HepG2 (cell line): ENCODE results near the gene SHF. TPM values are rescaled to one million over a fixed set of nuclear protein-coding genes. Genes with fewer than 3 reads are reported as not detected.

Experiments
- ARHGAP35 ChIP-seq: sonication (generic); formaldehyde crosslinking; IDR thresholded peaks from 2 replicates; pipeline ENCODE4 v1.9.0; 2022; ENCODE audit warnings: mild to moderate bottlenecking, inconsistent platforms, moderate library complexity, missing genetic modification reagents, borderline replicate concordance
- ATF7 ChIP-seq, 2 experiments: fragments of 450-650 bp in 1 of 2; sonication (generic) in 1 of 2; formaldehyde crosslinking in 1 of 2; IDR thresholded peaks; 2 replicates each; pipeline versions ENCODE4 v1.4.0 to v1.6.1; 2016 to 2020; ENCODE audit warnings: antibody characterized with exemption in 1 of 2, mild to moderate bottlenecking in 1 of 2, missing genetic modification reagents in 1 of 2
- KMT2B ChIP-seq: IDR thresholded peaks from 2 replicates; pipeline ENCODE4 v1.6.1; 2016; ENCODE audit warnings: missing genetic modification reagents, missing compliant biosample characterization
- ZNF12 ChIP-seq: sonication (generic); formaldehyde crosslinking; IDR thresholded peaks from 2 replicates; pipeline ENCODE4 v1.5.0; 2020; ENCODE audit warnings: missing genetic modification reagents
- ZNF335 ChIP-seq: sonication (generic); formaldehyde crosslinking; IDR thresholded peaks from 2 replicates; pipeline ENCODE4 v1.4.0; 2020; ENCODE audit warnings: missing genetic modification reagents
- ZNF501 ChIP-seq: sonication (generic); formaldehyde crosslinking; IDR thresholded peaks from 2 replicates; pipeline ENCODE4 v1.5.1; 2020; ENCODE audit warnings: mild to moderate bottlenecking, moderate library complexity, missing genetic modification reagents
- polyA plus RNA-seq, 8 experiments: library from polyadenylated mRNA; depleted of rRNA in 3 of 8; stranded (reverse) in 7 of 8; unstranded in 1 of 8; fragments of >200 nt; fragmentation: Illumina TruSeq in 4 of 8; extraction: Trizol in 4 of 8; gene quantifications; 2 replicates each; pipeline versions ENCODE4 v1.2.1 to v1.2.3, GENCODE V29; 2011 to 2016; ENCODE audit warnings: low read depth in 4 of 8, missing spikeins in 1 of 8, mixed read lengths in 1 of 8; ENCODE audit not compliant: insufficient read depth in 1 of 8
- total RNA-seq, 5 experiments: library from RNA; depleted of rRNA; stranded (reverse); fragments of >200 nt; fragmentation: Illumina TruSeq; extraction: Trizol; gene quantifications; 2 replicates each; pipeline ENCODE4 v1.2.3, GENCODE V29; 2016; ENCODE audit warnings: low read depth in 1 of 5
- TF ChIP-seq, protein P1 (sequence below): sonication (generic); formaldehyde crosslinking; IDR thresholded peaks from 2 replicates; pipeline ENCODE4 v1.4.0; 2020; ENCODE audit warnings: missing genetic modification reagents, mild to moderate bottlenecking, borderline replicate concordance
- TF ChIP-seq, protein P2 (sequence below): IDR thresholded peaks from 2 replicates; pipeline ENCODE4 v1.6.1; 2016; ENCODE audit warnings: mild to moderate bottlenecking
- TF ChIP-seq, protein P3 (sequence below): sonication (generic); formaldehyde crosslinking; IDR thresholded peaks from 2 replicates; pipeline ENCODE4 v1.4.0; 2020; ENCODE audit warnings: missing genetic modification reagents
- TF ChIP-seq, protein P4 (sequence below): sonication (generic); formaldehyde crosslinking; IDR thresholded peaks from 2 replicates; pipeline ENCODE4 v1.4.0; 2020; ENCODE audit warnings: missing genetic modification reagents
- TF ChIP-seq, protein P5 (sequence below): IDR thresholded peaks from 2 replicates; pipeline ENCODE4 v1.6.1; 2016; ENCODE audit warnings: missing compliant biosample characterization, missing genetic modification reagents, borderline replicate concordance
- TF ChIP-seq, protein P6 (sequence below): sonication (generic); formaldehyde crosslinking; IDR thresholded peaks from 2 replicates; pipeline ENCODE4 v1.4.0; 2020; ENCODE audit warnings: missing genetic modification reagents, borderline replicate concordance

SHF gene
- total and polyA plus RNA-seq, 2 of the 13 experiments (the other 11 are each of a cell fraction or from before 2014, with no cell fraction given) = 20.9 to 25.5 TPM

DNA sequence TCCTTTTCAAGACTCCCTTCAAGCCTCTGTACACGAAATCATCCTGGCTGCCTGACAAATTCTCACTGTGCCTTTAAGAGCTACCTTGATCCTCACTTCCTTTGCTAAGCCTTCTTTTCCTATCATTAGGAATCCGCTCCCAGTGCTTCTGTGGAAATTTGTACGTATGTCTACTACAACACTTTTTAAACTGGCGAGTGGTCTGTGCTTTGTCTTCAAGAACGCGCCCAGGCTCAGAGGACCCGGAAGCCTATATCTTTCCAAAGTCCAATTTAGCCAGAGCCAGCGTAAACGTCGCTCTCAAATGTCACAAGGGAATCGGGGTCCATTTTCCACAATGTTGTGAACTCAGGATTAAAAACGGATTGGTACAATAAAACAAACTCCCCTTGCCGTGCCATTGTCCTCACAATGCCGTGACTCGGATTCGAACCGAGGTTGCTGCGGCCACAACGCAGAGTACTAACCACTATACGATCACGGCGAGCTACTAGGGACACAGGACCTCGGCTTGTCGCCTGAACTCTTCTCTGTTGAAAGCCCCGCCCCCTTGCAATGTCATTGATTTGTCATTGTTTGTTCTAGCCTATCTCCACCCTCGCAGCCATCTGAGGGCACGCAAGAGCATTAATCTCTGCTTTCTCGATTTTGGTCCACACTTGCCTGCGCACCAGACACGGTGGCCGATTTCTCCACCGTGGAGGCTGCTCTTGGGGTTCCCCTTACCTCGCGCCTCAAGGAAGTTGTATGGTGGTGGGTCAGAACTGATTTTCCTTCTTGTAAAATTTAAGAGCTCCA is 12.4 kb upstream of the SHF start (continued):
- TF ChIP-seq, protein P1, sequence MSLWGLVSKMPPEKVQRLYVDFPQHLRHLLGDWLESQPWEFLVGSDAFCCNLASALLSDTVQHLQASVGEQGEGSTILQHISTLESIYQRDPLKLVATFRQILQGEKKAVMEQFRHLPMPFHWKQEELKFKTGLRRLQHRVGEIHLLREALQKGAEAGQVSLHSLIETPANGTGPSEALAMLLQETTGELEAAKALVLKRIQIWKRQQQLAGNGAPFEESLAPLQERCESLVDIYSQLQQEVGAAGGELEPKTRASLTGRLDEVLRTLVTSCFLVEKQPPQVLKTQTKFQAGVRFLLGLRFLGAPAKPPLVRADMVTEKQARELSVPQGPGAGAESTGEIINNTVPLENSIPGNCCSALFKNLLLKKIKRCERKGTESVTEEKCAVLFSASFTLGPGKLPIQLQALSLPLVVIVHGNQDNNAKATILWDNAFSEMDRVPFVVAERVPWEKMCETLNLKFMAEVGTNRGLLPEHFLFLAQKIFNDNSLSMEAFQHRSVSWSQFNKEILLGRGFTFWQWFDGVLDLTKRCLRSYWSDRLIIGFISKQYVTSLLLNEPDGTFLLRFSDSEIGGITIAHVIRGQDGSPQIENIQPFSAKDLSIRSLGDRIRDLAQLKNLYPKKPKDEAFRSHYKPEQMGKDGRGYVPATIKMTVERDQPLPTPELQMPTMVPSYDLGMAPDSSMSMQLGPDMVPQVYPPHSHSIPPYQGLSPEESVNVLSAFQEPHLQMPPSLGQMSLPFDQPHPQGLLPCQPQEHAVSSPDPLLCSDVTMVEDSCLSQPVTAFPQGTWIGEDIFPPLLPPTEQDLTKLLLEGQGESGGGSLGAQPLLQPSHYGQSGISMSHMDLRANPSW = peak; percentile 86; the same call in 1 of the 2 replicates
- TF ChIP-seq ZNF501 (CRISPR knock-in tag) (peak; percentile 98; the same call in 1 of the 2 replicates), ARHGAP35 (no peak), ZNF12 (CRISPR knock-in tag) (peak; percentile 80; the same call in 1 of the 2 replicates), ZNF335 (CRISPR knock-in tag) (0 out of 2 replicates have a peak, but pooled peaks have one; percentile 49), KMT2B (peak; percentile 57; the same call in 1 of the 2 replicates), ATF7 (IDR thresholded peaks at IDR 0.05) (no peak), ATF7 (CRISPR knock-in tag; IDR thresholded peaks at IDR 0.05) (0 out of 2 replicates have a peak, but pooled peaks have one; percentile 58)
- TF ChIP-seq, protein P2, sequence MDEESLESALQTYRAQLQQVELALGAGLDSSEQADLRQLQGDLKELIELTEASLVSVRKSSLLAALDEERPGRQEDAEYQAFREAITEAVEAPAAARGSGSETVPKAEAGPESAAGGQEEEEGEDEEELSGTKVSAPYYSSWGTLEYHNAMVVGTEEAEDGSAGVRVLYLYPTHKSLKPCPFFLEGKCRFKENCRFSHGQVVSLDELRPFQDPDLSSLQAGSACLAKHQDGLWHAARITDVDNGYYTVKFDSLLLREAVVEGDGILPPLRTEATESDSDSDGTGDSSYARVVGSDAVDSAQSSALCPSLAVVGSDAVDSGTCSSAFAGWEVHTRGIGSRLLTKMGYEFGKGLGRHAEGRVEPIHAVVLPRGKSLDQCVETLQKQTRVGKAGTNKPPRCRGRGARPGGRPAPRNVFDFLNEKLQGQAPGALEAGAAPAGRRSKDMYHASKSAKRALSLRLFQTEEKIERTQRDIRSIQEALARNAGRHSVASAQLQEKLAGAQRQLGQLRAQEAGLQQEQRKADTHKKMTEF (CRISPR knock-in tag) = peak; percentile 75
- TF ChIP-seq, protein P3, sequence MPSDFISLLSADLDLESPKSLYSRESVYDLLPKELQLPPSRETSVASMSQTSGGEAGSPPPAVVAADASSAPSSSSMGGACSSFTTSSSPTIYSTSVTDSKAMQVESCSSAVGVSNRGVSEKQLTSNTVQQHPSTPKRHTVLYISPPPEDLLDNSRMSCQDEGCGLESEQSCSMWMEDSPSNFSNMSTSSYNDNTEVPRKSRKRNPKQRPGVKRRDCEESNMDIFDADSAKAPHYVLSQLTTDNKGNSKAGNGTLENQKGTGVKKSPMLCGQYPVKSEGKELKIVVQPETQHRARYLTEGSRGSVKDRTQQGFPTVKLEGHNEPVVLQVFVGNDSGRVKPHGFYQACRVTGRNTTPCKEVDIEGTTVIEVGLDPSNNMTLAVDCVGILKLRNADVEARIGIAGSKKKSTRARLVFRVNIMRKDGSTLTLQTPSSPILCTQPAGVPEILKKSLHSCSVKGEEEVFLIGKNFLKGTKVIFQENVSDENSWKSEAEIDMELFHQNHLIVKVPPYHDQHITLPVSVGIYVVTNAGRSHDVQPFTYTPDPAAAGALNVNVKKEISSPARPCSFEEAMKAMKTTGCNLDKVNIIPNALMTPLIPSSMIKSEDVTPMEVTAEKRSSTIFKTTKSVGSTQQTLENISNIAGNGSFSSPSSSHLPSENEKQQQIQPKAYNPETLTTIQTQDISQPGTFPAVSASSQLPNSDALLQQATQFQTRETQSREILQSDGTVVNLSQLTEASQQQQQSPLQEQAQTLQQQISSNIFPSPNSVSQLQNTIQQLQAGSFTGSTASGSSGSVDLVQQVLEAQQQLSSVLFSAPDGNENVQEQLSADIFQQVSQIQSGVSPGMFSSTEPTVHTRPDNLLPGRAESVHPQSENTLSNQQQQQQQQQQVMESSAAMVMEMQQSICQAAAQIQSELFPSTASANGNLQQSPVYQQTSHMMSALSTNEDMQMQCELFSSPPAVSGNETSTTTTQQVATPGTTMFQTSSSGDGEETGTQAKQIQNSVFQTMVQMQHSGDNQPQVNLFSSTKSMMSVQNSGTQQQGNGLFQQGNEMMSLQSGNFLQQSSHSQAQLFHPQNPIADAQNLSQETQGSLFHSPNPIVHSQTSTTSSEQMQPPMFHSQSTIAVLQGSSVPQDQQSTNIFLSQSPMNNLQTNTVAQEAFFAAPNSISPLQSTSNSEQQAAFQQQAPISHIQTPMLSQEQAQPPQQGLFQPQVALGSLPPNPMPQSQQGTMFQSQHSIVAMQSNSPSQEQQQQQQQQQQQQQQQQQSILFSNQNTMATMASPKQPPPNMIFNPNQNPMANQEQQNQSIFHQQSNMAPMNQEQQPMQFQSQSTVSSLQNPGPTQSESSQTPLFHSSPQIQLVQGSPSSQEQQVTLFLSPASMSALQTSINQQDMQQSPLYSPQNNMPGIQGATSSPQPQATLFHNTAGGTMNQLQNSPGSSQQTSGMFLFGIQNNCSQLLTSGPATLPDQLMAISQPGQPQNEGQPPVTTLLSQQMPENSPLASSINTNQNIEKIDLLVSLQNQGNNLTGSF = no peak
- TF ChIP-seq, protein P4, sequence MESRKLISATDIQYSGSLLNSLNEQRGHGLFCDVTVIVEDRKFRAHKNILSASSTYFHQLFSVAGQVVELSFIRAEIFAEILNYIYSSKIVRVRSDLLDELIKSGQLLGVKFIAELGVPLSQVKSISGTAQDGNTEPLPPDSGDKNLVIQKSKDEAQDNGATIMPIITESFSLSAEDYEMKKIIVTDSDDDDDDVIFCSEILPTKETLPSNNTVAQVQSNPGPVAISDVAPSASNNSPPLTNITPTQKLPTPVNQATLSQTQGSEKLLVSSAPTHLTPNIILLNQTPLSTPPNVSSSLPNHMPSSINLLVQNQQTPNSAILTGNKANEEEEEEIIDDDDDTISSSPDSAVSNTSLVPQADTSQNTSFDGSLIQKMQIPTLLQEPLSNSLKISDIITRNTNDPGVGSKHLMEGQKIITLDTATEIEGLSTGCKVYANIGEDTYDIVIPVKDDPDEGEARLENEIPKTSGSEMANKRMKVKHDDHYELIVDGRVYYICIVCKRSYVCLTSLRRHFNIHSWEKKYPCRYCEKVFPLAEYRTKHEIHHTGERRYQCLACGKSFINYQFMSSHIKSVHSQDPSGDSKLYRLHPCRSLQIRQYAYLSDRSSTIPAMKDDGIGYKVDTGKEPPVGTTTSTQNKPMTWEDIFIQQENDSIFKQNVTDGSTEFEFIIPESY (CRISPR knock-in tag) = peak; percentile 68; the same call in 1 of the 2 replicates
- TF ChIP-seq, protein P5, sequence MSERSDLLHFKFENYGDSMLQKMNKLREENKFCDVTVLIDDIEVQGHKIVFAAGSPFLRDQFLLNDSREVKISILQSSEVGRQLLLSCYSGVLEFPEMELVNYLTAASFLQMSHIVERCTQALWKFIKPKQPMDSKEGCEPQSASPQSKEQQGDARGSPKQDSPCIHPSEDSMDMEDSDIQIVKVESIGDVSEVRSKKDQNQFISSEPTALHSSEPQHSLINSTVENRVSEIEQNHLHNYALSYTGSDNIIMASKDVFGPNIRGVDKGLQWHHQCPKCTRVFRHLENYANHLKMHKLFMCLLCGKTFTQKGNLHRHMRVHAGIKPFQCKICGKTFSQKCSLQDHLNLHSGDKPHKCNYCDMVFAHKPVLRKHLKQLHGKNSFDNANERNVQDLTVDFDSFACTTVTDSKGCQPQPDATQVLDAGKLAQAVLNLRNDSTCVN (CRISPR knock-in tag) = 0 out of 2 replicates have a peak, but pooled peaks have one; percentile 42
- TF ChIP-seq, protein P6, sequence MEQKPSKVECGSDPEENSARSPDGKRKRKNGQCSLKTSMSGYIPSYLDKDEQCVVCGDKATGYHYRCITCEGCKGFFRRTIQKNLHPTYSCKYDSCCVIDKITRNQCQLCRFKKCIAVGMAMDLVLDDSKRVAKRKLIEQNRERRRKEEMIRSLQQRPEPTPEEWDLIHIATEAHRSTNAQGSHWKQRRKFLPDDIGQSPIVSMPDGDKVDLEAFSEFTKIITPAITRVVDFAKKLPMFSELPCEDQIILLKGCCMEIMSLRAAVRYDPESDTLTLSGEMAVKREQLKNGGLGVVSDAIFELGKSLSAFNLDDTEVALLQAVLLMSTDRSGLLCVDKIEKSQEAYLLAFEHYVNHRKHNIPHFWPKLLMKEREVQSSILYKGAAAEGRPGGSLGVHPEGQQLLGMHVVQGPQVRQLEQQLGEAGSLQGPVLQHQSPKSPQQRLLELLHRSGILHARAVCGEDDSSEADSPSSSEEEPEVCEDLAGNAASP (CRISPR knock-in tag) = peak; percentile 86
